CD14-positive monocyte (primary cell): Measurements from ENCODE around the gene EYA3. TPM values are rescaled to one million over a fixed set of nuclear protein-coding genes. Genes with fewer than 3 reads are reported as not detected.
A peak's percentile ranks its signal among the peaks of the same experiment; 100 is the strongest.

ENCODE experiments used
- DNase-seq, 3 donors: peaks; one replicate each; pipeline ENCODE4 v3.0.0-alpha.2; 2011 to 2022
- H2AFZ ChIP-seq: 2 replicates; pipeline ENCODE4 v1.6.0; 2012; ENCODE audit warnings: mild to moderate bottlenecking, low read depth, low read length, inconsistent platforms; ENCODE audit not compliant: insufficient read depth, poor library complexity, severe bottlenecking
- H3K27ac ChIP-seq, 2 donors: 1 replicate in 1 of 2; 2 replicates in 1 of 2; pipeline ENCODE4 v1.5.1; 2012 to 2013; ENCODE audit warnings: low read length in 2 of 2, control low read depth in 1 of 2, inconsistent platforms in 1 of 2, low read depth in 1 of 2, mild to moderate bottlenecking in 1 of 2
- H3K27me3 ChIP-seq, 2 donors: one replicate each; pipeline versions ENCODE4 v1.6.0 to v1.6.1; 2011 to 2013; ENCODE audit warnings: low read length in 2 of 2; ENCODE audit not compliant: control insufficient read depth in 2 of 2, insufficient read depth in 2 of 2
- H3K36me3 ChIP-seq, 2 donors: replicated peaks in 1 of 2; 1 replicate in 1 of 2; 2 replicates in 1 of 2; pipeline versions ENCODE4 v1.5.1 to v1.6.1; 2012 to 2013; ENCODE audit warnings: low read length in 2 of 2, control low read depth in 1 of 2, inconsistent platforms in 1 of 2, mild to moderate bottlenecking in 1 of 2; ENCODE audit not compliant: insufficient read depth in 2 of 2, control insufficient read depth in 1 of 2
- H3K4me1 ChIP-seq, 2 donors: 1 replicate in 1 of 2; 2 replicates in 1 of 2; pipeline versions ENCODE4 v1.5.1 to v1.6.1; 2012 to 2013; ENCODE audit warnings: low read length in 2 of 2, control low read depth in 1 of 2, inconsistent platforms in 1 of 2, mild to moderate bottlenecking in 1 of 2, moderate library complexity in 1 of 2; ENCODE audit not compliant: insufficient read depth in 2 of 2, control insufficient read depth in 1 of 2
- H3K4me2 ChIP-seq: replicated peaks from 2 replicates; pipeline ENCODE3; 2012; ENCODE audit warnings: low read length, moderate library complexity, mild to moderate bottlenecking; ENCODE audit not compliant: poor library complexity, severe bottlenecking; ENCODE audit errors: extremely low read depth
- H3K4me3 ChIP-seq, 3 experiments: fragments of 200-600 bp in 1 of 3; sonication (generic) in 1 of 3; replicated peaks in 1 of 3; 1 replicate in 2 of 3; 2 replicates in 1 of 3; pipeline ENCODE4 v1.5.1; 2011 to 2013; ENCODE audit warnings: low read length in 3 of 3, mild to moderate bottlenecking in 3 of 3, control low read depth in 2 of 3, low read depth in 2 of 3, inconsistent platforms in 1 of 3, moderate library complexity in 1 of 3
- H3K79me2 ChIP-seq: 2 replicates; pipeline ENCODE4 v1.6.0; 2012; ENCODE audit warnings: mild to moderate bottlenecking, control low read depth, inconsistent platforms, low read length, moderate library complexity; ENCODE audit not compliant: insufficient read depth
- H3K9ac ChIP-seq: 2 replicates; pipeline ENCODE4 v1.6.0; 2017; ENCODE audit warnings: low read length, mild to moderate bottlenecking; ENCODE audit not compliant: insufficient read depth, poor library complexity, severe bottlenecking
- H3K9me3 ChIP-seq, 2 donors: replicated peaks in 1 of 2; 1 replicate in 1 of 2; 2 replicates in 1 of 2; pipeline versions ENCODE4 v1.5.1 to v1.6.1; 2012 to 2013; ENCODE audit warnings: low read length in 2 of 2, control low read depth in 1 of 2; ENCODE audit not compliant: control insufficient read depth in 1 of 2, insufficient read depth in 1 of 2
- H4K20me1 ChIP-seq: 2 replicates; pipeline ENCODE4 v1.6.0; 2012; ENCODE audit warnings: mild to moderate bottlenecking, low read length, control low read depth, moderate library complexity; ENCODE audit not compliant: insufficient read depth
- H3K27ac Mint-ChIP-seq, 7 donors: one replicate each; pipeline ENCODE4 v1.8.0; 2020; ENCODE audit warnings: mild to moderate bottlenecking in 7 of 7, mixed read lengths in 7 of 7, moderate library complexity in 6 of 7, inconsistent platforms in 2 of 7
- H3K27me3 Mint-ChIP-seq, 3 donors: one replicate each; pipeline ENCODE4 v1.8.0; 2021 to 2022; ENCODE audit warnings: low read depth in 3 of 3, mild to moderate bottlenecking in 3 of 3, mixed read lengths in 3 of 3, moderate library complexity in 3 of 3, inconsistent platforms in 1 of 3
- H3K36me3 Mint-ChIP-seq, 2 donors: one replicate each; pipeline ENCODE4 v1.8.0; 2020; ENCODE audit warnings: mixed read lengths in 2 of 2, inconsistent platforms in 1 of 2, mild to moderate bottlenecking in 1 of 2
- H3K4me1 Mint-ChIP-seq: one replicate; pipeline ENCODE4 v1.8.0; 2020; ENCODE audit warnings: mild to moderate bottlenecking, mixed read lengths
- H3K4me3 Mint-ChIP-seq, 2 donors: one replicate each; pipeline ENCODE4 v1.8.0; 2020; ENCODE audit warnings: mild to moderate bottlenecking in 2 of 2, mixed read lengths in 2 of 2, moderate library complexity in 1 of 2
- H3K9me3 Mint-ChIP-seq, 7 donors: one replicate each; pipeline ENCODE4 v1.8.0; 2020 to 2022; ENCODE audit warnings: mixed read lengths in 7 of 7, mild to moderate bottlenecking in 6 of 7, moderate library complexity in 6 of 7, inconsistent platforms in 2 of 7
- WGBS: methylation state at CpG from one replicate; pipeline ENCODE4 v1.1.5; 2013; ENCODE audit warnings: missing lambda C conversion rate; ENCODE audit not compliant: insufficient coverage; 5-methylcytosine and 5-hydroxymethylcytosine counted together
- intact Hi-C, 2 donors: fragments of 100-400 bp; cut with micrococcal nuclease; formaldehyde crosslinking; loops; one replicate each; pipeline versions ENCODE4 v1.15.0 to v1.15.1; 2023
- polyA plus RNA-seq, 3 donors: library from polyadenylated mRNA; depleted of rRNA in 1 of 3; unstranded in 2 of 3; stranded (reverse) in 1 of 3; fragments of 300-500 nt in 2 of 3; fragments of >200 nt in 1 of 3; fragmentation: Illumina TruSeq in 2 of 3; gene quantifications; 1 replicate in 2 of 3; 2 replicates in 1 of 3; pipeline ENCODE4 v1.2.3, GENCODE V29; 2012 to 2021
- TF ChIP-seq, protein P1 (sequence below): fragments of 200-600 bp; IDR thresholded peaks from one replicate; pipeline ENCODE4 v1.8.0; 2022; ENCODE audit warnings: antibody characterized with exemption, mild to moderate bottlenecking

EYA3 gene
- polyA plus RNA-seq, 3 donors: 3.3 to 21.1 (median 3.7) TPM

DNA sequence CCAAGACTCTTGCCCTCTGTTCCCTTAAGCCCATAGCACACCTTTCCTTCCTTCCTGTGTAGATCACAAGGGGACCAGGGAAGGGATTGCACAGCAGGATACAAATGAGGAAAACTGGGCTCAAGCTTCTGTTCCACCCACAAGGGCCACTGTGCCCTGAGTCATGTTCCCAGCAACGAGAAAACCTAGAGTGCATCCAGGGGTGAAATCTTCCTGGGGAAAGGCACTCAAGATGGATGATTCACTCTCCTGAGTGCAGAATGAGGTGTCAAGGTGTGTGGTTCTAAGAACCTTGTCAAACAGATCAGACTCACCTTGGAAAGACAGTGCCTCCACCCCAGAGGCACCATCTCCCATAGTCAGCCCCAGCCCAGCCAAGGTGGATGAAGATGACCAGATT lies 40.7 kb upstream of the EYA3 start:
- H3K27ac Mint-ChIP-seq: peak overlapping the region in 6 of 7 donors; percentile 40 to 99 (median 98)

DNA sequence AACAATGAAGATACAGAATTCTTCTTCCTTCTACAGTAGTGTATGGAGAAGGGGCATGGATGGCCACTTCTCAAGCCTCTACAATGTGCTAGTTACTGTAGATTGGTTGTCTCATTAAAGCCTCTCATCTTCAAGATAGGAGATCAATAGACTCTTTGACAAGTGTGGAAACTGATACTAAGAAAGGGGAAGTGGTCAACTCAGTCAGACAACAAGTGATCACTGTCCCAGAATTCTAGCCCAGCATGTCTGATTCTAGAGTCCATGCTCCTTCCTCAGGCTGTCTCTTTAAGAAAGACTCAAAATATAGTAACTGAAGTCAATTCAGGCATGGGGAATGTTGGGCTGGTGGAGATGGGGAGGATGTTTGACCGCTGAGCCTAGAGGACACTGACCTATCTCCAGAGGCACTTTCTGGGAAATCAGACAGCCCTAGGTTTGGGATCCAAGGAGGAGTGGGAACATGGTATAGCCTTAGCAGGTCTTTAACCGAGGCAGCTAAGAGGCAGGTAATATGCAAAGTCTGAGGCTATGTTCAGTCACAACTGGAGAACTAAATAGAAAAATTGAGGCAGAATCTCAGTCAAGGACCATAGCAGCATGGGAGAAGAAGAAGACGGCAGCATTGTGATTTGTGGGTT lies 39.3 kb upstream of the EYA3 start:
- Histone ChIP-seq H3K9ac (peak overlapping the region; percentile 59), H3K4me2 (peak overlapping the region; percentile 72), H3K4me1 (peaks cover 71 to 86% of the 10 kb centered on the region in 2 donors), H3K9me3 (no peaks in the 10 kb centered on the region), H3K36me3 (no peaks in the 10 kb centered on the region), H2AFZ (no peak overlapping the region), H3K4me3 (peak overlapping the region in 1 of 3 experiments; percentile 73), H4K20me1 (no peaks in the 10 kb centered on the region), H3K79me2 (peaks cover 16% of the 10 kb centered on the region), H3K27me3 (no peaks in the 10 kb centered on the region), H3K27ac (peak overlapping the region; percentile 79 to 95)
- TF ChIP-seq, protein P1, sequence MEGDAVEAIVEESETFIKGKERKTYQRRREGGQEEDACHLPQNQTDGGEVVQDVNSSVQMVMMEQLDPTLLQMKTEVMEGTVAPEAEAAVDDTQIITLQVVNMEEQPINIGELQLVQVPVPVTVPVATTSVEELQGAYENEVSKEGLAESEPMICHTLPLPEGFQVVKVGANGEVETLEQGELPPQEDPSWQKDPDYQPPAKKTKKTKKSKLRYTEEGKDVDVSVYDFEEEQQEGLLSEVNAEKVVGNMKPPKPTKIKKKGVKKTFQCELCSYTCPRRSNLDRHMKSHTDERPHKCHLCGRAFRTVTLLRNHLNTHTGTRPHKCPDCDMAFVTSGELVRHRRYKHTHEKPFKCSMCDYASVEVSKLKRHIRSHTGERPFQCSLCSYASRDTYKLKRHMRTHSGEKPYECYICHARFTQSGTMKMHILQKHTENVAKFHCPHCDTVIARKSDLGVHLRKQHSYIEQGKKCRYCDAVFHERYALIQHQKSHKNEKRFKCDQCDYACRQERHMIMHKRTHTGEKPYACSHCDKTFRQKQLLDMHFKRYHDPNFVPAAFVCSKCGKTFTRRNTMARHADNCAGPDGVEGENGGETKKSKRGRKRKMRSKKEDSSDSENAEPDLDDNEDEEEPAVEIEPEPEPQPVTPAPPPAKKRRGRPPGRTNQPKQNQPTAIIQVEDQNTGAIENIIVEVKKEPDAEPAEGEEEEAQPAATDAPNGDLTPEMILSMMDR: no peak
- H3K27me3 Mint-ChIP-seq: no peaks in the 10 kb centered on the region
- peak overlapping the region in 1 of 2 donors; percentile 42 for H3K4me3 Mint-ChIP-seq
- no peaks in the 10 kb centered on the region for H3K9me3 Mint-ChIP-seq
- H3K27ac Mint-ChIP-seq: peak overlapping the region; percentile 96 to 99 (median 98)
- peak; percentile 60 to 88 (median 77) for DNase-seq
- intact Hi-C loops: no loop called here
- WGBS: 69% methylated on average over 2 of the region's 3 CpGs
- no peaks in the 10 kb centered on the region for H3K36me3 Mint-ChIP-seq
- H3K4me1 Mint-ChIP-seq: peaks cover 66% of the 10 kb centered on the region

More for the DNA sequence above, 40.7 kb upstream of the EYA3 start:
- Histone ChIP-seq H3K4me3 (no peak overlapping the region), H3K27me3 (no peaks in the 10 kb centered on the region), H3K4me2 (no peak overlapping the region), H4K20me1 (no peaks in the 10 kb centered on the region), H3K9ac (no peak overlapping the region), H3K27ac (peak overlapping the region; percentile 34 to 95), H3K36me3 (no peaks in the 10 kb centered on the region), H3K79me2 (peaks cover 14% of the 10 kb centered on the region), H3K4me1 (peaks cover 66 to 86% of the 10 kb centered on the region in 2 donors), H3K9me3 (no peaks in the 10 kb centered on the region), H2AFZ (peak overlapping the region; percentile 23)
- no peaks in the 10 kb centered on the region for H3K27me3 Mint-ChIP-seq
- TF ChIP-seq, protein P1: no peak
- peaks cover 0 to 1% (median 0%) of the 10 kb centered on the region in 7 donors for H3K9me3 Mint-ChIP-seq
- H3K36me3 Mint-ChIP-seq: peaks cover 2 to 6% of the 10 kb centered on the region in 2 donors
- H3K4me3 Mint-ChIP-seq: no peak overlapping the region
- peak in 2 of 3 donors; percentile 14 to 42 for DNase-seq
- H3K4me1 Mint-ChIP-seq: peaks cover 65% of the 10 kb centered on the region
- 0% methylated on average over 1 of the region's 1 CpG for WGBS
- intact Hi-C loops: no loop called here
